ENCODE measurements around the gene RIPOR1. TPM values are rescaled to one million over a fixed set of nuclear protein-coding genes. Genes with fewer than 3 reads are reported as not detected.
"Not testable (repeated sequence)": the region's sequence is repeated elsewhere in the genome, so short reads cannot be mapped to it uniquely, and the experiment has no call there.

The RIPOR1 gene
- total and polyA plus RNA-seq, 2 donors from 2014 or later, result 60.9 to 116 TPM

DNA sequence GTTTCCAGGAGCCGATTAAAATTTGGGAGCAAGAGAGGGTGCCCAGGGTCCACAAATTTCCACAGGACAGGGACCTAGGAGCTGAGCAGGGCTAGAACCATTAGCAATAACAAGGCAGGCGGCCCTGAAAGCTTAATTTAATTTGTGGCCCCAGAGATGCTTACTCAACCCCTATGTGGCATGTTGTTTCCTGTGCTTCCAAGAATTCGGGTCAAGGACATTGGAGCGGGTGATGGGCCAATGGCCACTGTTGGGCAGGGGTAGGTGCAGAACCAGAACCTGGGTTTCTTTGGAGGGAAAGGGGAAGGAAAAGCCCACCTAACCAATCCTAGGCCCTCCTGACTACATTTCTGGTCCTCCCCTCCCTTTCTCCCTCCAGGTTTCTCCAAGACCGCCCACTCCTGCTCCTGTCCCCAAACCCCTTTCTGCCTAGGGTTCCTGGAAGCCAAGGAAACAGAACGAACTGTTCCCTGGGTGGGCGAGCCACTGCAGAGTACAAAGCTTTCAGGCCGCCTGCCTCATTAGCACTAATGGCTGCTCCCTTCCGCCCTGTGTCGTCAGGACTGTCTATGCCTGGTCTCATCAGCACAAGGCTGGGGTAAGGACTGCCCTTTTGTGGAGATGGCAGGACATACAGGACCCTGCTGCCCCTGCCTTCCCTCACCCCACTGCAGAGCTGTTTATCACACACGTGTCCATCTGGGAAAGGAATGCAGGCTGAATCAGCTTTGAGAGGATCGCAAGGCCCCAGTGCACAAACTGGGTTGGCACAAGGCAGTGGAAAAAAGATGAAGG lies 44.7 kb upstream of the RIPOR1 start:
- no peak for FAIRE-seq
- no peak overlapping the region for H3K27ac ChIP-seq (ENCODE audit: low read depth in 2 of 2, low read length in 2 of 2)
- no peak overlapping the region for H3K9ac ChIP-seq (ENCODE audit: low read length in 3 of 3)
- TF ChIP-seq, protein P1, sequence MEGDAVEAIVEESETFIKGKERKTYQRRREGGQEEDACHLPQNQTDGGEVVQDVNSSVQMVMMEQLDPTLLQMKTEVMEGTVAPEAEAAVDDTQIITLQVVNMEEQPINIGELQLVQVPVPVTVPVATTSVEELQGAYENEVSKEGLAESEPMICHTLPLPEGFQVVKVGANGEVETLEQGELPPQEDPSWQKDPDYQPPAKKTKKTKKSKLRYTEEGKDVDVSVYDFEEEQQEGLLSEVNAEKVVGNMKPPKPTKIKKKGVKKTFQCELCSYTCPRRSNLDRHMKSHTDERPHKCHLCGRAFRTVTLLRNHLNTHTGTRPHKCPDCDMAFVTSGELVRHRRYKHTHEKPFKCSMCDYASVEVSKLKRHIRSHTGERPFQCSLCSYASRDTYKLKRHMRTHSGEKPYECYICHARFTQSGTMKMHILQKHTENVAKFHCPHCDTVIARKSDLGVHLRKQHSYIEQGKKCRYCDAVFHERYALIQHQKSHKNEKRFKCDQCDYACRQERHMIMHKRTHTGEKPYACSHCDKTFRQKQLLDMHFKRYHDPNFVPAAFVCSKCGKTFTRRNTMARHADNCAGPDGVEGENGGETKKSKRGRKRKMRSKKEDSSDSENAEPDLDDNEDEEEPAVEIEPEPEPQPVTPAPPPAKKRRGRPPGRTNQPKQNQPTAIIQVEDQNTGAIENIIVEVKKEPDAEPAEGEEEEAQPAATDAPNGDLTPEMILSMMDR (IDR thresholded peaks at IDR 0.05; ENCODE audit: borderline replicate concordance, extremely low read depth, insufficient read depth), result no peak
- no peak overlapping the region for H3K4me3 ChIP-seq (ENCODE audit: low read length in 3 of 3)
- H3K4me1 ChIP-seq (ENCODE audit: control insufficient read depth in 2 of 3, insufficient read depth in 2 of 3, low read depth in 1 of 3, low read length in 3 of 3), result peaks cover 0 to 29% (median 18%) of the 10 kb centered on the region in 3 donors
- peaks cover 0 to 6% (median 0%) of the 10 kb centered on the region in 3 donors for H3K36me3 ChIP-seq (ENCODE audit: control insufficient read depth in 2 of 3, insufficient read depth in 3 of 3, low read length in 3 of 3)
- DNase-seq, result no peak
- intact Hi-C loops (cut with DNase I), result no loop called here
- H3K9me3 ChIP-seq (ENCODE audit: control insufficient read depth in 2 of 3, insufficient read depth in 1 of 3, low read length in 3 of 3), result no peaks in the 10 kb centered on the region
- no peaks in the 10 kb centered on the region for H3K27me3 ChIP-seq (ENCODE audit: control insufficient read depth, insufficient read depth, low read length)

DNA sequence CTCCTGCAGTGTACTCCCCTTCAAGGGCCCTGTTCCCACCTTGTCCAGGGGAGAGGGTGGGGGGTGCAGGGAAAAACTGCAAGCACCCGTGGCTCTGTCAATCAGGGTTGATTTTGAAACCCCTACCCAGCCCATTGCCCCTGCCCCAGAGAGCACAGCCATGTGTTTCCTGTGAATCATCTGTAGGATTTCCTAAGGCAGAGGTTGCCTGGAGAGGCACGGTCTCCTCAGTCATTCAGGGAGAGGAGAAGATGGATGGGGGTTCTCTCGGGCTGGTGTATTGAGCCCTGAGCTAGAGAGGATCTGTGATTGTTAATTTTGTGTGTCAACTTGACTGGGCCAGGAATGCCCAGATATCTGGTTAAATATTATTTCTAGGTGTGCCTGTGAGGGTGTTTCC lies 41.8 kb upstream of the RIPOR1 start:
- Histone ChIP-seq H3K4me1 (ENCODE audit: control insufficient read depth in 2 of 3, insufficient read depth in 2 of 3, low read depth in 1 of 3, low read length in 3 of 3) (peaks cover 0 to 15% (median 12%) of the 10 kb centered on the region in 3 donors), H3K9me3 (ENCODE audit: control insufficient read depth in 2 of 3, insufficient read depth in 1 of 3, low read length in 3 of 3) (no peaks in the 10 kb centered on the region), H3K9ac (ENCODE audit: low read length in 3 of 3) (no peak overlapping the region), H3K4me3 (ENCODE audit: low read length in 3 of 3) (no peak overlapping the region), H3K36me3 (ENCODE audit: control insufficient read depth in 2 of 3, insufficient read depth in 3 of 3, low read length in 3 of 3) (peaks cover 0 to 6% (median 0%) of the 10 kb centered on the region in 3 donors), H3K27ac (ENCODE audit: low read depth in 2 of 2, low read length in 2 of 2) (no peak overlapping the region), H3K27me3 (ENCODE audit: control insufficient read depth, insufficient read depth, low read length) (no peaks in the 10 kb centered on the region)
- TF ChIP-seq, protein P1 (IDR thresholded peaks at IDR 0.05; ENCODE audit: borderline replicate concordance, extremely low read depth, insufficient read depth), result no peak
- no peak for FAIRE-seq
- intact Hi-C loops (cut with DNase I), result no loop called here
- DNase-seq, result no peak

DNA sequence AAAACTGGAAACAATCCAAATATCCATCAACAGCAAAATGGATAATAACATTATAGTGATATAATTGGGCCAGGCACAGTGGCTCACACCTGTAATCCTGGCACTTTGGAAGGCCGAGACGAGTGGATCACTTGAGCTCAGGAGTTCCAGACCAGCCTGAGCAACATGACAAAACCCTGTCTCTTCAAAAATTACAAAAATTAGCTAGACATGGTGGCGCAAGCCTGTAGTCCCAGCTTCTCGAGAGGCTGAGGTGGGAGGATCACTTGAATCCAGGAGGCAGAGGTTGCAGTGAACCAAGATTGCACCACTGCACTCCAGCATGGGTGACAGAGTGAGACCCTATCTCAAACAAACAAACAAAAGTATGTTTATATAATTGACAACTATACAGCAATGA lies 41.1 kb upstream of the RIPOR1 start:
- H3K36me3 ChIP-seq (ENCODE audit: control insufficient read depth in 2 of 3, insufficient read depth in 3 of 3, low read length in 3 of 3); DNase-seq; H3K9ac ChIP-seq (ENCODE audit: low read length in 3 of 3); intact Hi-C loops (cut with DNase I); FAIRE-seq; H3K27me3 ChIP-seq (ENCODE audit: control insufficient read depth, insufficient read depth, low read length); H3K4me3 ChIP-seq (ENCODE audit: low read length in 3 of 3); H3K9me3 ChIP-seq (ENCODE audit: control insufficient read depth in 2 of 3, insufficient read depth in 1 of 3, low read length in 3 of 3); H3K4me1 ChIP-seq (ENCODE audit: control insufficient read depth in 2 of 3, insufficient read depth in 2 of 3, low read depth in 1 of 3, low read length in 3 of 3); H3K27ac ChIP-seq (ENCODE audit: low read depth in 2 of 2, low read length in 2 of 2): not testable (repeated sequence)

DNA sequence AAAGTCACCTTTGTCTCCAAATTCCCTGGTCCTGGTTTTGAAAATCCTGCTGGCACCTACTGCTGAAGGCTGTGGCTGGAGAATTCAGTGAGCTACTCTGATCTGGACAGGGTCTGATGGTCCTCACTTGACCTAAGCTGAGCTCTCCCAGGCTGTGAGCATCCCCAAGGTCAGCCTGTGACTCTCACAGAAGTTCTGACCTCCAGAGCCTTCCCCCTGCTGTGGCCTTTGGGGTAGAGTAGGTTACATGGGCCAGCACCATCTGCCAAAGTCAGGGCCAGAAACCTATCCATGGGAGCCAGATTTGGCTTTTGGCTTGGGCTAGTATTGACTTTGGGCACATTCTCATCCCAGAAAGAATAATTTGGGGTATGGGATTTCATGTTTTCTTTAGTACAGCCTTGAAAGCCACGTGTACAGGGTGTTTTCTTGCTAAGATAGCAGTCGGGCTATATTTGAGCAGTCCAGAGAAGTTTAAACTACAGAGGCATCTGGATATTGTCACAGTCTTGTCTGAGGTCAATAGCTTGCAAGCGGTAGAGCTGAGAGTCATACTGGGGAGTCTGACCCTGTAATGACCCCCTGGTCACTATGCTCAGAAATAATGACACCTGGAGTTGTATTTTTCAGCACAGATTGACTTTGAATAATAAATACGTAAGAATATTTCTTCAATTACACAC lies 39.1 kb upstream of the RIPOR1 start:
- DNase-seq, result no peak
- Histone ChIP-seq H3K9me3 (ENCODE audit: control insufficient read depth in 2 of 3, insufficient read depth in 1 of 3, low read length in 3 of 3) (no peaks in the 10 kb centered on the region), H3K4me1 (ENCODE audit: control insufficient read depth in 2 of 3, insufficient read depth in 2 of 3, low read depth in 1 of 3, low read length in 3 of 3) (no peaks in the 10 kb centered on the region), H3K27ac (ENCODE audit: low read depth in 2 of 2, low read length in 2 of 2) (no peak overlapping the region), H3K27me3 (ENCODE audit: control insufficient read depth, insufficient read depth, low read length) (no peaks in the 10 kb centered on the region), H3K9ac (ENCODE audit: low read length in 3 of 3) (no peak overlapping the region), H3K36me3 (ENCODE audit: control insufficient read depth in 2 of 3, insufficient read depth in 3 of 3, low read length in 3 of 3) (peaks cover 0 to 2% (median 0%) of the 10 kb centered on the region in 3 donors), H3K4me3 (ENCODE audit: low read length in 3 of 3) (no peak overlapping the region)
- intact Hi-C loops (cut with DNase I), result no loop called here
- no peak for FAIRE-seq
- TF ChIP-seq, protein P1 (IDR thresholded peaks at IDR 0.05; ENCODE audit: borderline replicate concordance, extremely low read depth, insufficient read depth), result no peak
